Measurements from ENCODE around the gene ASB6.

DNA sequence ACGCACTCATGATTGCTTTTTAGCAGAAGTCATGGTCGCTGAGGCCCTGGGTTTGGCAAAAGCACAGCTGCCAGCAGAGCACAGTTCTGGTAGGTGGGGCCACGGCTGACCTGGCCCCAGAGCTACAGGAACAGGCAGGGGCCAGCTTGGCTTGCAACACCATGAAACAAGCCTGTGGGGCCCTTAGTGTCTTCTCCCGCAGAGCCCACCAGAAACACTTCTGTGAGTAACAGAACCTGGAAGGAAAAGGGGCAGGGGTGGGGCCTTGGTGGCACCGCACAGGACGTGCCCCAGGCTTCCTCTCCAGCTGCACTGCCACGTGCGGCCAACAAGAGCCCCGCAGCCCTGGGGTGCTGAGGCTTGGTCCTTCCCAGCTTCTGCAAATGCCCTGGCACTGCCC, 4.8 kb downstream of the ASB6 start:
- TF ChIP-seq, protein P1, sequence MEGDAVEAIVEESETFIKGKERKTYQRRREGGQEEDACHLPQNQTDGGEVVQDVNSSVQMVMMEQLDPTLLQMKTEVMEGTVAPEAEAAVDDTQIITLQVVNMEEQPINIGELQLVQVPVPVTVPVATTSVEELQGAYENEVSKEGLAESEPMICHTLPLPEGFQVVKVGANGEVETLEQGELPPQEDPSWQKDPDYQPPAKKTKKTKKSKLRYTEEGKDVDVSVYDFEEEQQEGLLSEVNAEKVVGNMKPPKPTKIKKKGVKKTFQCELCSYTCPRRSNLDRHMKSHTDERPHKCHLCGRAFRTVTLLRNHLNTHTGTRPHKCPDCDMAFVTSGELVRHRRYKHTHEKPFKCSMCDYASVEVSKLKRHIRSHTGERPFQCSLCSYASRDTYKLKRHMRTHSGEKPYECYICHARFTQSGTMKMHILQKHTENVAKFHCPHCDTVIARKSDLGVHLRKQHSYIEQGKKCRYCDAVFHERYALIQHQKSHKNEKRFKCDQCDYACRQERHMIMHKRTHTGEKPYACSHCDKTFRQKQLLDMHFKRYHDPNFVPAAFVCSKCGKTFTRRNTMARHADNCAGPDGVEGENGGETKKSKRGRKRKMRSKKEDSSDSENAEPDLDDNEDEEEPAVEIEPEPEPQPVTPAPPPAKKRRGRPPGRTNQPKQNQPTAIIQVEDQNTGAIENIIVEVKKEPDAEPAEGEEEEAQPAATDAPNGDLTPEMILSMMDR (conservative IDR thresholded peaks at IDR 0.05; ENCODE audit: low read length) = no peak
- TF ChIP-seq EZH2phosphoT487 (IDR thresholded peaks at IDR 0.05; ENCODE audit: borderline replicate concordance, low read depth, low read length) = no peak
